GM18498 (cell line): ENCODE measurements around the gene CLIP3.
"Not testable (repeated sequence)": the region's sequence is repeated elsewhere in the genome, so short reads cannot be mapped to it uniquely, and the experiment has no call there.

Experiments
- ATAC-seq: cut with Tn5 transposase; IDR thresholded peaks from one replicate; pipeline ENCODE4 v1.9.1; 2021; ENCODE audit warnings: mild to moderate bottlenecking, moderate library complexity; ENCODE audit not compliant: unreplicated experiment

The CLIP3 gene

GRCh38 chr19:36049080-36049698 is 16.5 kb upstream of the CLIP3 start:
- no peak for ATAC-seq

- no peak for ATAC-seq
Observed at GRCh38 chr19:36047835-36048234, 15.2 kb upstream of the CLIP3 start.

GRCh38 chr19:36046443-36047050 is 13.9 kb upstream of the CLIP3 start:
- no peak for ATAC-seq

GRCh38 chr19:36043952-36044351 is 11.3 kb upstream of the CLIP3 start:
- no peak for ATAC-seq

GRCh38 chr19:36041831-36042230 is 9.2 kb upstream of the CLIP3 start:
- no peak for ATAC-seq

GRCh38 chr19:36041092-36041491 is 8.4 kb upstream of the CLIP3 start:
- ATAC-seq: not testable (repeated sequence)

- no peak for ATAC-seq
Observed at GRCh38 chr19:36040495-36040894, 7.8 kb upstream of the CLIP3 start.

- ATAC-seq: no peak
Observed at GRCh38 chr19:36031308-36031707, 1.4 kb downstream of the CLIP3 start.

GRCh38 chr19:36030264-36031148 is 2.2 kb downstream of the CLIP3 start:
- no peak for ATAC-seq

GRCh38 chr19:36028313-36029041 is 4.2 kb downstream of the CLIP3 start:
- ATAC-seq: no peak

- ATAC-seq: no peak
Observed at GRCh38 chr19:36027696-36028095, 5.0 kb downstream of the CLIP3 start.

GRCh38 chr19:36026091-36026876 is 6.4 kb downstream of the CLIP3 start:
- no peak for ATAC-seq

- no peak for ATAC-seq
Observed at GRCh38 chr19:36025541-36025940, 7.1 kb downstream of the CLIP3 start.

- ATAC-seq: no peak
Observed at GRCh38 chr19:36023432-36023831, 9.2 kb downstream of the CLIP3 start.

- no peak for ATAC-seq
Observed at GRCh38 chr19:36019061-36019670, 13.5 kb downstream of the CLIP3 start.

- peak; percentile 97 for ATAC-seq
Observed at GRCh38 chr19:36014012-36014924, 18.4 kb downstream of the CLIP3 start, which contains the start of gene ALKBH6. ALKBH6 (minus strand) TSS chr19:36014213; CDS start chr19:36013397, 816 bp downstream.

- no peak for ATAC-seq
Observed at GRCh38 chr19:36013280-36014011, 19.2 kb downstream of the CLIP3 start.

GRCh38 chr19:36010402-36010801 is 22.3 kb downstream of the CLIP3 start:
- no peak for ATAC-seq
